GM21515 (cell line): ENCODE data around the gene SRL.
"Not testable (repeated sequence)": the region's sequence is repeated elsewhere in the genome, so short reads cannot be mapped to it uniquely, and the experiment has no call there.

Experiments
- ATAC-seq: cut with Tn5 transposase; IDR thresholded peaks from one replicate; pipeline ENCODE4 v1.9.1; 2021; ENCODE audit not compliant: unreplicated experiment

The SRL gene

GRCh38 chr16:4261557-4262172 lies 19.8 kb upstream of the SRL start:
- ATAC-seq = no peak

GRCh38 chr16:4260360-4260759 lies 18.5 kb upstream of the SRL start:
- ATAC-seq = no peak

GRCh38 chr16:4257646-4258556 lies 16.0 kb upstream of the SRL start:
- no peak for ATAC-seq

GRCh38 chr16:4253394-4254150 lies 11.7 kb upstream of the SRL start:
- peak; percentile 89 for ATAC-seq

GRCh38 chr16:4253012-4253393 lies 11.1 kb upstream of the SRL start:
- not testable (repeated sequence) for ATAC-seq

GRCh38 chr16:4249530-4250308 lies 7.8 kb upstream of the SRL start:
- ATAC-seq = no peak

- no peak for ATAC-seq
Measured at GRCh38 chr16:4247460-4247784, 5.5 kb upstream of the SRL start.

- no peak for ATAC-seq
Measured at GRCh38 chr16:4246777-4247459, 5.0 kb upstream of the SRL start.

GRCh38 chr16:4245077-4245791 lies 3.4 kb upstream of the SRL start:
- no peak for ATAC-seq

- ATAC-seq = no peak
Measured at GRCh38 chr16:4244254-4245076, 2.6 kb upstream of the SRL start.

- no peak for ATAC-seq
Measured at GRCh38 chr16:4241258-4241927, 487 bp downstream of the SRL start.

GRCh38 chr16:4240624-4241023 lies 1.3 kb downstream of the SRL start:
- no peak for ATAC-seq

- no peak for ATAC-seq
Measured at GRCh38 chr16:4239682-4240175, 2.2 kb downstream of the SRL start.

GRCh38 chr16:4239020-4239419 lies 2.9 kb downstream of the SRL start:
- ATAC-seq = no peak

- ATAC-seq = no peak
Measured at GRCh38 chr16:4233431-4233830, 8.4 kb downstream of the SRL start.

GRCh38 chr16:4232541-4233386 lies 9.1 kb downstream of the SRL start:
- ATAC-seq = no peak

GRCh38 chr16:4231886-4232285 lies 10.0 kb downstream of the SRL start:
- ATAC-seq = no peak
